Activated B cell treated with CpG ODN at 0.5 μM for 24 hours (primary cell): Measurements from ENCODE around the gene XPR1. TPM values are rescaled to one million over a fixed set of nuclear protein-coding genes. Genes with fewer than 3 reads are reported as not detected.

ENCODE experiments used
- ATAC-seq: fragments of 200-7000 bp; cut with Tn5 transposase; one replicate; pipeline ENCODE4 v1.10.0; 2021; ENCODE audit warnings: low read depth, mild to moderate bottlenecking, moderate library complexity
- CTCF ChIA-PET: fragments of 350-600 bp; sonication (Branson Sonifier 250); formaldehyde crosslinking; loops from one replicate; lab custom pipeline; 2021; ENCODE audit warnings: antibody characterized with exemption; lab: Charles Lee
- POLR2A ChIA-PET: fragments of 350-600 bp; sonication (Branson Sonifier 250); formaldehyde crosslinking; loops from one replicate; lab custom pipeline; 2021; ENCODE audit warnings: antibody characterized with exemption; lab: Charles Lee
- DNase-seq: peaks from one replicate; pipeline ENCODE4 v3.0.0; 2022
- H3K27ac Mint-ChIP-seq: one replicate; pipeline ENCODE4 v1.8.0; 2020; ENCODE audit warnings: mixed read lengths
- H3K27me3 Mint-ChIP-seq: one replicate; pipeline ENCODE4 v1.8.0; 2021; ENCODE audit warnings: mixed read lengths
- H3K36me3 Mint-ChIP-seq: one replicate; pipeline ENCODE4 v1.8.0; 2021; ENCODE audit warnings: low read depth, mixed read lengths
- H3K4me1 Mint-ChIP-seq: one replicate; pipeline ENCODE4 v1.8.0; 2021; ENCODE audit warnings: mixed read lengths
- H3K4me3 Mint-ChIP-seq: one replicate; pipeline ENCODE4 v1.8.0; 2020; ENCODE audit warnings: mild to moderate bottlenecking, mixed read lengths
- H3K9me3 Mint-ChIP-seq: one replicate; pipeline ENCODE4 v1.8.0; 2020; ENCODE audit warnings: mixed read lengths
- intact Hi-C: fragments of 100-400 bp; cut with micrococcal nuclease; formaldehyde crosslinking; loops from one replicate; pipeline ENCODE4 v1.15.1; 2024
- total RNA-seq: library from RNA; stranded (reverse); gene quantifications from 2 replicates; pipeline ENCODE4 v1.2.3, GENCODE V29; 2022
- TF ChIP-seq, protein P1 (sequence below): fragments of 200-600 bp; IDR thresholded peaks from one replicate; pipeline ENCODE4 v1.8.0; 2022; ENCODE audit warnings: antibody characterized with exemption, mild to moderate bottlenecking

Gene XPR1
- total RNA-seq, 1 donor from 2014 or later = 20.4 TPM

DNA sequence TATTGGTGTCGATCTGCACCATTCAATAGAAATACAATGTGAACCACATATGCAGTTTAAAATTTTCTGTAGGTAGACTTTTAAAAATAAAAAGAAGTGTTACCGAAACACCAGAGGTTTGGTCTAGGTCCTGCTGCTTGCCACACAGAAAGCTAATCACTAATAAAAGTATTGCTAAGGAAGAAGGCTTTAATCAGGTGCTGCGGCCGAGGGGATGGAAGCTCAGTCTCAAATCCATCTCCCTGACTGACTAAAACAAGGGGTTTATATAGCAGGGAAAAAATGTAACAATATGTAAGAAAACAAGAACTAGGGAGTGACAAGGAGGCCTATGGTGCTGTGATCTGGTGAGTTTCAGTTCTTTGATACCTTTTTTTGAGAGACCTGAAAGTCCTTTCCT, 99.3 kb downstream of the XPR1 start:
- peaks cover 44% of the 10 kb centered on the region for H3K9me3 Mint-ChIP-seq
- TF ChIP-seq, protein P1, sequence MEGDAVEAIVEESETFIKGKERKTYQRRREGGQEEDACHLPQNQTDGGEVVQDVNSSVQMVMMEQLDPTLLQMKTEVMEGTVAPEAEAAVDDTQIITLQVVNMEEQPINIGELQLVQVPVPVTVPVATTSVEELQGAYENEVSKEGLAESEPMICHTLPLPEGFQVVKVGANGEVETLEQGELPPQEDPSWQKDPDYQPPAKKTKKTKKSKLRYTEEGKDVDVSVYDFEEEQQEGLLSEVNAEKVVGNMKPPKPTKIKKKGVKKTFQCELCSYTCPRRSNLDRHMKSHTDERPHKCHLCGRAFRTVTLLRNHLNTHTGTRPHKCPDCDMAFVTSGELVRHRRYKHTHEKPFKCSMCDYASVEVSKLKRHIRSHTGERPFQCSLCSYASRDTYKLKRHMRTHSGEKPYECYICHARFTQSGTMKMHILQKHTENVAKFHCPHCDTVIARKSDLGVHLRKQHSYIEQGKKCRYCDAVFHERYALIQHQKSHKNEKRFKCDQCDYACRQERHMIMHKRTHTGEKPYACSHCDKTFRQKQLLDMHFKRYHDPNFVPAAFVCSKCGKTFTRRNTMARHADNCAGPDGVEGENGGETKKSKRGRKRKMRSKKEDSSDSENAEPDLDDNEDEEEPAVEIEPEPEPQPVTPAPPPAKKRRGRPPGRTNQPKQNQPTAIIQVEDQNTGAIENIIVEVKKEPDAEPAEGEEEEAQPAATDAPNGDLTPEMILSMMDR = no peak
- DNase-seq (no peak), ATAC-seq (no peak)
- H3K36me3 Mint-ChIP-seq = peaks cover 70% of the 10 kb centered on the region
- H3K4me1 Mint-ChIP-seq = no peaks in the 10 kb centered on the region
- H3K27me3 Mint-ChIP-seq = no peaks in the 10 kb centered on the region
- no peak overlapping the region for H3K27ac Mint-ChIP-seq
- ChIA-PET CTCF (no interaction called here), POLR2A (interaction anchor here (0.6 kb wide), 1 partner anchor 629 kb away, joined by 9 read pairs; no protein-coding TSS in a partner anchor)
- intact Hi-C loops = no loop called here
- no peak overlapping the region for H3K4me3 Mint-ChIP-seq

DNA sequence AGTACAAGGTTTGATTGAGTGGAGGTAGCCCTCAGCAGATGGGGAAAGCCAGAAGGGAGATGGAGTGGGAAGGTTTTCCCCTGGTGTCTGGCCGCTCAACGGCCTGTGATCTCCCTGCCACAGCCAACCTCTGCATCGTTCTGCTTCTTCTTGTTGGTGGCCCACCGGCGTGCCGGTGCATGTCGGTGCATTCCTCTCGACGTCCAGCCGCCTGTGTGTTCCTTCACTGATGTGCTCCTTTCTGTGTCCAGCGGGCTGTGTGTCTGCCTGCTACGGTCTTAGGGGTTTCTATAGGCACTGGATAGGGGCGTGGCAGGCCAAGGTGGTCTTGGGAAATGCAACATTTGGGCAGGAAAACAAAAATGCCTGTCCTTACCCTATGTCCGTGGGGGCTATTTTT, 101.0 kb downstream of the XPR1 start:
- DNase-seq = no peak
- TF ChIP-seq, protein P1 = no peak
- Mint-ChIP-seq H3K9me3 (peaks cover 53% of the 10 kb centered on the region), H3K27me3 (no peaks in the 10 kb centered on the region), H3K4me1 (no peaks in the 10 kb centered on the region), H3K4me3 (no peak overlapping the region), H3K27ac (no peak overlapping the region), H3K36me3 (peaks cover 72% of the 10 kb centered on the region)
- intact Hi-C loops = no loop called here
- POLR2A ChIA-PET = no interaction called here
- CTCF ChIA-PET = no interaction called here
- ATAC-seq = no peak

DNA sequence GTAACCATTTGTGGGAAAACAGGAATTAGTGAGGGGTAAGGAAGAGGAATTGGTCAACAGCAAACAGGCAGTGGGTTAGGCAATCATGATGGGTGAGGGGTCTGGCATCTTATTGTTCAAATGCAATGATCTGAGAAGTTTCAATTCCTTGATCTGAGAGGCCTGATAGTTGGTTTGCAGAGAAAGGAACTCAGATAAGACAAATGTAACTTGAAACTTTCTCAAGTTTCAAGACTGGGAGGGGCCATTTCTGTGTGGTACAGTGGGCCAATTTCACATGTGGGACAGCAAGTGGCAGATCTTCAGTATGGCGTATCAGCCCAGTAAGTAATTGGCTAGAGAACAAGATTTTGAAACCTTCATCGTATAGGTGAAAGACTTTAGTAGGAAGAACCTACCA, 102.5 kb downstream of the XPR1 start:
- Mint-ChIP-seq H3K4me3 (no peak overlapping the region), H3K4me1 (no peaks in the 10 kb centered on the region), H3K27me3 (no peaks in the 10 kb centered on the region), H3K9me3 (peaks cover 54% of the 10 kb centered on the region), H3K27ac (no peak overlapping the region), H3K36me3 (peaks cover 73% of the 10 kb centered on the region)
- ChIA-PET POLR2A (no interaction called here), CTCF (no interaction called here)
- TF ChIP-seq, protein P1 = no peak
- no peak for ATAC-seq
- intact Hi-C loops = no loop called here
- DNase-seq = no peak

DNA sequence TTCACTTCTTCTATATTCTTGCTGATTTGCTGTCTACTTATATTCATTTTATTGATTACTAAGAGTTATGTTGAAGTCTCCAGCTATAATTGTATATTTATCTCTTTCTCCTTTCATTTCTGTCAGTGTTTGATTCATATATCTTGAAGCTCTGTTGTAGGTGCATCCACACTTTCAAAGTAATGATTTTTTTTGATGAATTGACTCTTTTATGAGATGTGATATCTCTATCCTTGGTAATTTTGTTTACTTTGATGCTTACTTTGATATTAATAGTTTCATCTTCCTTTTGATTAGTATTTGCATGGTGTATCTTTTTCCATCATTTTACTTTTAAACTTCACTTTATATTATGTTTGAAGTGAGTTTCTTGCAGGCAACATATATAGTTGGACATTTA, 110.8 kb downstream of the XPR1 start:
- H3K27me3 Mint-ChIP-seq = no peaks in the 10 kb centered on the region
- DNase-seq (no peak), ATAC-seq (no peak)
- no peak overlapping the region for H3K27ac Mint-ChIP-seq
- peaks cover 68% of the 10 kb centered on the region for H3K36me3 Mint-ChIP-seq
- no peaks in the 10 kb centered on the region for H3K4me1 Mint-ChIP-seq
- TF ChIP-seq, protein P1 = no peak
- CTCF ChIA-PET = no interaction called here
- no peak overlapping the region for H3K4me3 Mint-ChIP-seq
- H3K9me3 Mint-ChIP-seq = peaks cover 33% of the 10 kb centered on the region
- POLR2A ChIA-PET = no interaction called here
- intact Hi-C loops = no loop called here

DNA sequence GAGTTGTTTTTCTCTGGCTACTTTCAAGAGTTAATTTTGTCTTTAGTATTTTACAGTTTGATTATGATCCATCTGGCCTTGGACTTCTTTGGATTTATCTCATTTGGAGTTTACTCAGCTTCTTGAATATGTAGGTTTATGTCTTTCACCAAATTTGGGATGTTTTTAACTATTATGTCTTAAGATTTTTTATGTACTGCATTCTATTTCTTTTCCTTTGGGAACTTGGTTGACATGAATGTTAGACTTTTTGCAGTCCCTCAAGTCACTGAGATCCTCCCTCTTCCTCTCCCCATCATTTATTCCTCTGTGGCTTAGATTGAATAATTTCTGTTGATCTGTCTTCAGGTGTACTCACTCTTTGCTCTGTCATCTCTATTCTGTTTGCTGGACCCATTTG, 112.0 kb downstream of the XPR1 start:
- Mint-ChIP-seq H3K4me1 (no peaks in the 10 kb centered on the region), H3K9me3 (peaks cover 29% of the 10 kb centered on the region), H3K4me3 (no peak overlapping the region), H3K36me3 (peaks cover 61% of the 10 kb centered on the region), H3K27ac (no peak overlapping the region), H3K27me3 (no peaks in the 10 kb centered on the region)
- CTCF ChIA-PET = no interaction called here
- POLR2A ChIA-PET = no interaction called here
- intact Hi-C loops = no loop called here
- DNase-seq = no peak
- ATAC-seq = no peak
- TF ChIP-seq, protein P1 = no peak
